ENCODE results near the gene YTHDF1. TPM values are rescaled to one million over a fixed set of nuclear protein-coding genes. Genes with fewer than 3 reads are reported as not detected.

Gene YTHDF1
- total RNA-seq, 2 donors from 2014 or later, result 64.9 to 73.2 TPM

DNA sequence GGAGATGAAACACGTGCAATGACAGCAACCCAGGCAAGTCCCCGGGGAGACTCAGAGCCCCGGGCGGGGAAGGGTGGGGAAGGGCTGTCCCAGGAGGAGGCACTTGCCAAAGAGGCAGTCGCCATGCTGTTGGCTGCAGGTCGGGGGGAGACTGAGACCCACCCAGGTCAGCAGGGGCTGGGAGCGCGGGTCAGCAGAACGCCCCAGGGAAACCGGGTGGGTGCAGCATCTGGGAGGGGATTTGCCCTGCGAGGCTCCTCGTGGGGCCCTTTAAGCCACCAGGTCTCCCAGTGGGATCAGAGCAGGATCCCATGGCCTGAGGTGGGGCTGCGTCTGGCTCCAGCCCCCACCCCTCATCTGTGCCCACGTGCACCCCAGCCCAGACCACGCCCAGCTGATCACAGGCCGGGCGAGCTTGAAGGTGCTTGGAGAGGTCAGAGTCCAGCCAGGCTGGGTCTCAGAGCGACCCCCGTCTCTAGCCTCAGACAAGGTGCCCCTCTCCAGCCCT lies 65.5 kb downstream of the YTHDF1 start:
- no peaks in the 10 kb centered on the region for H3K4me1 Mint-ChIP-seq
- WGBS, 2 experiments (ENCODE audit: insufficient coverage in 1 of 2, insufficient read length in 1 of 2), result 90 to 95% methylated on average over 16 to 19 of the region's 19 CpGs
- H3K36me3 ChIP-seq (ENCODE audit: control insufficient read depth, insufficient read depth, low read length), result no peaks in the 10 kb centered on the region
- peaks cover 16% of the 10 kb centered on the region for H3K9me3 ChIP-seq (ENCODE audit: control insufficient read depth, low read length)
- no peaks in the 10 kb centered on the region for H3K36me3 Mint-ChIP-seq (ENCODE audit: low read depth)
- no peaks in the 10 kb centered on the region for H3K4me1 ChIP-seq (ENCODE audit: control insufficient read depth, insufficient read depth, low read length)
- no peak overlapping the region for H3K9ac ChIP-seq (ENCODE audit: extremely low read depth, low read length, poor library complexity, severe bottlenecking)
- H3K27ac Mint-ChIP-seq, result no peak overlapping the region
- H3K27me3 ChIP-seq (ENCODE audit: control insufficient read depth, insufficient read depth, low read length, poor library complexity, severe bottlenecking), result no peaks in the 10 kb centered on the region
- H3K27ac ChIP-seq (ENCODE audit: low read depth, low read length), result no peak overlapping the region
- H3K27me3 Mint-ChIP-seq (ENCODE audit: insufficient read depth), result peaks cover 13% of the 10 kb centered on the region
- TF ChIP-seq, protein P1, sequence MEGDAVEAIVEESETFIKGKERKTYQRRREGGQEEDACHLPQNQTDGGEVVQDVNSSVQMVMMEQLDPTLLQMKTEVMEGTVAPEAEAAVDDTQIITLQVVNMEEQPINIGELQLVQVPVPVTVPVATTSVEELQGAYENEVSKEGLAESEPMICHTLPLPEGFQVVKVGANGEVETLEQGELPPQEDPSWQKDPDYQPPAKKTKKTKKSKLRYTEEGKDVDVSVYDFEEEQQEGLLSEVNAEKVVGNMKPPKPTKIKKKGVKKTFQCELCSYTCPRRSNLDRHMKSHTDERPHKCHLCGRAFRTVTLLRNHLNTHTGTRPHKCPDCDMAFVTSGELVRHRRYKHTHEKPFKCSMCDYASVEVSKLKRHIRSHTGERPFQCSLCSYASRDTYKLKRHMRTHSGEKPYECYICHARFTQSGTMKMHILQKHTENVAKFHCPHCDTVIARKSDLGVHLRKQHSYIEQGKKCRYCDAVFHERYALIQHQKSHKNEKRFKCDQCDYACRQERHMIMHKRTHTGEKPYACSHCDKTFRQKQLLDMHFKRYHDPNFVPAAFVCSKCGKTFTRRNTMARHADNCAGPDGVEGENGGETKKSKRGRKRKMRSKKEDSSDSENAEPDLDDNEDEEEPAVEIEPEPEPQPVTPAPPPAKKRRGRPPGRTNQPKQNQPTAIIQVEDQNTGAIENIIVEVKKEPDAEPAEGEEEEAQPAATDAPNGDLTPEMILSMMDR (conservative IDR thresholded peaks at IDR 0.05), result no peak
- peaks cover 26% of the 10 kb centered on the region for H3K9me3 Mint-ChIP-seq
- no peak overlapping the region for H3K4me3 Mint-ChIP-seq
- DNase-seq, result no peak
- H3K4me3 ChIP-seq (ENCODE audit: low read length), result no peak overlapping the region

DNA sequence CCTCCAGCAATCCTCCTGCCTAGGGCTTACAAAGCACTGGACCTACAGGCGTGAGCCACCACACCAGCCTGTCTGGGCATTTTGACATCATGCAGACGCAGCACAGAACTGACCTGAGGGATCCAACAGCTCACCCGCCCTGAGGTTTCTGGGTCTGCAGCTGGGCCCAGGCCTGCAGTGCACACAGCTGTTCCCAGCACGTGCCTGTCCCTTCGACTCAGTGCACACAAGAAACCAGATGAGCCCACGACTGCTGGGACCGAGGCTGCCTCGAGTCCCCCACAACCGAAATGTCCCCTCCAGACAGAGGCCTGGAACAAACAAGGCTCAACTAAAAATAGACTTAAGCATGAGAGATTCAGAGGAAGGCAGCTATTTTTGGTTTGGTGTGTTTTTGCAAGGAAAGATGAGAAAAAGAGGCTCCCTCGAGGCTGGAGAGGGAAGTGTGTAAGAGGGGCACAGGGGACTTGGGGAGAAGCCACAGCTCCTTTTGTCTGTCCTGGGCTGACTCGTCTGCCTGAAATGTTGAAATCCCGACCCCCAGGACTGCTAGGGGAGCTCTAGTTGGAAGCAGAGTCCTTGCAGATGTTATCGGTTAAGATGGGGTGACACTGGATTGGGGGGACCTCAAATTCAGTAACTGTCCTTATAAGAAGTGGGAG lies 66.3 kb downstream of the YTHDF1 start:
- H3K27ac Mint-ChIP-seq, result no peak overlapping the region
- WGBS, 2 experiments (ENCODE audit: insufficient coverage in 1 of 2, insufficient read length in 1 of 2), result 83 to 87% methylated on average over 9 to 13 of the region's 13 CpGs
- TF ChIP-seq, protein P1 (conservative IDR thresholded peaks at IDR 0.05), result no peak
- H3K9me3 Mint-ChIP-seq, result peaks cover 26% of the 10 kb centered on the region
- H3K36me3 Mint-ChIP-seq (ENCODE audit: low read depth), result no peaks in the 10 kb centered on the region
- peaks cover 16% of the 10 kb centered on the region for H3K9me3 ChIP-seq (ENCODE audit: control insufficient read depth, low read length)
- DNase-seq, result no peak
- no peak overlapping the region for H3K4me3 ChIP-seq (ENCODE audit: low read length)
- no peak overlapping the region for H3K9ac ChIP-seq (ENCODE audit: extremely low read depth, low read length, poor library complexity, severe bottlenecking)
- no peaks in the 10 kb centered on the region for H3K4me1 Mint-ChIP-seq
- no peaks in the 10 kb centered on the region for H3K36me3 ChIP-seq (ENCODE audit: control insufficient read depth, insufficient read depth, low read length)
- no peak overlapping the region for H3K4me3 Mint-ChIP-seq
- H3K27me3 ChIP-seq (ENCODE audit: control insufficient read depth, insufficient read depth, low read length, poor library complexity, severe bottlenecking), result no peaks in the 10 kb centered on the region
- H3K4me1 ChIP-seq (ENCODE audit: control insufficient read depth, insufficient read depth, low read length), result no peaks in the 10 kb centered on the region
- H3K27me3 Mint-ChIP-seq (ENCODE audit: insufficient read depth), result peaks cover 13% of the 10 kb centered on the region
- H3K27ac ChIP-seq (ENCODE audit: low read depth, low read length), result no peak overlapping the region

DNA sequence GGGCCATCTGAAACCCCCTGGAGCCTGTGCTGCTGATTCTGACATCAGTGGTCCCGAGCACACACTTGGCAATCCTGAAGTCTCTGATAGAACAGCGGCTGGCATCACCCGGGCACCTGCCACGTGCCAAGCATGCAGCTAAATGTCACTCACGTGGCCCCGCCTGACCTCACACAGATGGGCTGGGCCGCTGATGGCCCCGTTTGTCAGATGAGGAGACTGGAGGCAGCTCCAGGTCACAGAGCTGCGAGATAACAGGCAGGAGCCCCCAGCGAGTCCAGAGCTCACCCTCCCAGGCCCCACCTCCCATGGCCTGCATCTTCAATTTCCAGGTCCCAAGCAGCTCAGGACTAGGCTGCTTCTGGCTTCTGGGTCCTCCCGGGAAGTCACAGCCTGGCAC lies 67.2 kb downstream of the YTHDF1 start:
- peaks cover 13% of the 10 kb centered on the region for H3K27me3 Mint-ChIP-seq (ENCODE audit: insufficient read depth)
- no peaks in the 10 kb centered on the region for H3K27me3 ChIP-seq (ENCODE audit: control insufficient read depth, insufficient read depth, low read length, poor library complexity, severe bottlenecking)
- H3K9me3 Mint-ChIP-seq, result peaks cover 26% of the 10 kb centered on the region
- H3K9ac ChIP-seq (ENCODE audit: extremely low read depth, low read length, poor library complexity, severe bottlenecking), result no peak overlapping the region
- no peak overlapping the region for H3K4me3 ChIP-seq (ENCODE audit: low read length)
- H3K27ac ChIP-seq (ENCODE audit: low read depth, low read length), result no peak overlapping the region
- H3K4me3 Mint-ChIP-seq, result no peak overlapping the region
- H3K36me3 Mint-ChIP-seq (ENCODE audit: low read depth), result no peaks in the 10 kb centered on the region
- no peak overlapping the region for H3K27ac Mint-ChIP-seq
- H3K4me1 ChIP-seq (ENCODE audit: control insufficient read depth, insufficient read depth, low read length), result no peaks in the 10 kb centered on the region
- TF ChIP-seq, protein P1 (conservative IDR thresholded peaks at IDR 0.05), result no peak
- no peak for DNase-seq
- peaks cover 16% of the 10 kb centered on the region for H3K9me3 ChIP-seq (ENCODE audit: control insufficient read depth, low read length)
- 88 to 91% methylated on average over 11 of the region's 11 CpGs for WGBS, 2 experiments (ENCODE audit: insufficient coverage in 1 of 2, insufficient read length in 1 of 2)
- no peaks in the 10 kb centered on the region for H3K36me3 ChIP-seq (ENCODE audit: control insufficient read depth, insufficient read depth, low read length)
- H3K4me1 Mint-ChIP-seq, result no peaks in the 10 kb centered on the region
